ENCODE measurements around the gene FGD6.
"Not testable (repeated sequence)": the region's sequence is repeated elsewhere in the genome, so short reads cannot be mapped to it uniquely, and the experiment has no call there.

Gene FGD6

DNA sequence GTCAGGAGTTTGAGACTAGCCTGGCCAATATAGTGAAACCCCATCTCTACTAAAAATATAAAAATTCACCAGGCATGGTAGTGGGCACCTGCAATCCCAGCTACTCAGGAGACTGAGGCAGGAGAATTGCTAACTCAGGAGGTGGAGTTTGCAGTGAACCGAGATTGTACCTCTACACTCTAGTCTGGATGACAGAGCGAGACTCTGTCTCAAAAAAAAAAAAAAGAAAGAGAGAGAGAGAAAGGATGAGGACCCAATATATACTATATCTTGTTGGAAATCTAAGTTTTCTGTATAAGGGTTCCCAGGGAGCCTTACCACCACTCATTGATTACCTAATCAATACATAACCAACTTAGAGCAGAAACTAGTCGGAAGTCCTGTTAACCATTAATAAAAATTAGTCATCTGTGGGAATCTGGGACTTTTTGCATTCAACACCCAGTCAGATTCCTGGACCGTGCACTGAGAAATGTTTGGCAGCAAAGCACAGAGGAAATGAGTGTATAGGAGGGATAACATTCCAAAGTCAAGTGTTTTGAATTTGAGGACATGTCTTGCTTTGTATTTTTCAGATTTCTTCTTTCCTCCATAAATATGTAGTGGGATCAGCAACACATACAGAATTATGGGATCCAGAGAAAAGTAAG, 99.0 kb downstream of the FGD6 start:
- no peak for DNase-seq

DNA sequence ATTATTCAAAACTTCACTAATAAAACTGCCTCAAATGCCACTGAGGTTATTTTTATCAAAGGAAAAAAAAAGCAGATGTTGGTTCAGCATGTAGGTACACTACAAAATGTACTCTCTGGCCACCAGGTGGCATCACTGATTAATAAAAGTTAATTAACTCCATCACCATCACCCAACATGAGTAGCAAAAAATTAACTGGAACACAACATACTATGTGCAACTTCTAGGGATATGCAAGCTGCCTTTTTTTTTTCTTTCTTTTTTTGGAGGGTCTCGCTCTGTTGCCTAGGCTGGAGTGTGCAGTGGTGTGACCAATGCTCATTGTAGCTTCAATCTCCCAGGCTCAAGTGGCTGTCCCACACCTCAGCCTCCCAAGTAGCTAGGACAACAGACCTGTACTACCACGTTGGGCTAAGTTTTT, 100.1 kb downstream of the FGD6 start:
- peak; percentile 43 for DNase-seq

DNA sequence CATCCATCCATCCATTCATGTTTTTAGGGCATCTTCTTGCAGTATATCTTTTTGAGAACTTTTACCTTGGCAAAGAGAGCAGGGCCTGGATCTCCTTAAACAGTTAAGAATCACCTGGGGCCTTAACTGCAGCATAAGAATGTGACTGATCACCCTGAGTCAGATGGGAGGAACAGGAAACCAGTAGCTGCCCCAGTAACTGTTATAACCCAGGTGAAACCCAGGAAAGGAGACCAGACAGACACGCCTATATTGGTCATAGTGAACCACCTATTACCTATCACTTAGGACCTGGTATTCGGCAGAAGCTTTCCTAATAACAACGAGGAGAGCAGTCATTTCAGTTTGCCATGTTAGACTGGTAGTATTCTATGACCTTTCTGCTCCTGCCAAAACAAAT, 100.5 kb downstream of the FGD6 start:
- DNase-seq, result no peak

DNA sequence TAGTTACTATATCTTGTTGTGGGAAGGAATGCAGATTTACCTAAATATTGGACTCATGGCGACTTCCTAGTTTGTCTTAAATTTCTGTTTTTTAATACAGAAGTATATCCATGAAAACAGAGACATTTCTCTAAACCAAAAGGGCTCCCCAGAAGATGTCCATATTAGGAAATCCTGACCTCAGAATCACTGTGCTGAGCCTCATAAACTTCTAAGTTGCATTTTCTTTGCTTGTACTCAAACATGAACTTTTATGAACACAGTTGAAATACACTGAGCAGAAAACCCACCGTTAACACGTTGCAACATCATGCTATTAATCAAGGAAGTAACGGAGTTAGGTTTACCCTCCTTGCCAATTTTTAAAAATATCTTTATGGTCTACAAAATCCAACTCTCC, 100.9 kb downstream of the FGD6 start:
- no peak for DNase-seq

DNA sequence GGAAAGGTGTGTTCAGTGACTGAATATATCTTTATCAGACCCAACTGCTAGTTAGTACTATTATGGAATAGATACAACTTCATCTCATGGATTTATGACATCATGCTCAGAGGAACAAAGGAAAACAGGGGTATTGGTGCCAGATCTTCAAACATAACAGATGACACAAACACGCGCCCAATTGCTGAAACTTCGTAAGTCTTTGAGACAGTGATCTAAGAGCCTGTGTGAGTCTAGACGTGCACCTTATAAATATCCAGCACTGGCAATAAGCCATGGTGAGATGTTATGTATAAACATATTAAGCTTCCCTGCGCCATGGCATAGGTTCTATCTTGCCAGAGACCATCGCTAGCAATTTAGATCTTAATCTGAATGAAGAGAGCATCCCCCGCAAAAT, 101.6 kb downstream of the FGD6 start:
- DNase-seq, result no peak

DNA sequence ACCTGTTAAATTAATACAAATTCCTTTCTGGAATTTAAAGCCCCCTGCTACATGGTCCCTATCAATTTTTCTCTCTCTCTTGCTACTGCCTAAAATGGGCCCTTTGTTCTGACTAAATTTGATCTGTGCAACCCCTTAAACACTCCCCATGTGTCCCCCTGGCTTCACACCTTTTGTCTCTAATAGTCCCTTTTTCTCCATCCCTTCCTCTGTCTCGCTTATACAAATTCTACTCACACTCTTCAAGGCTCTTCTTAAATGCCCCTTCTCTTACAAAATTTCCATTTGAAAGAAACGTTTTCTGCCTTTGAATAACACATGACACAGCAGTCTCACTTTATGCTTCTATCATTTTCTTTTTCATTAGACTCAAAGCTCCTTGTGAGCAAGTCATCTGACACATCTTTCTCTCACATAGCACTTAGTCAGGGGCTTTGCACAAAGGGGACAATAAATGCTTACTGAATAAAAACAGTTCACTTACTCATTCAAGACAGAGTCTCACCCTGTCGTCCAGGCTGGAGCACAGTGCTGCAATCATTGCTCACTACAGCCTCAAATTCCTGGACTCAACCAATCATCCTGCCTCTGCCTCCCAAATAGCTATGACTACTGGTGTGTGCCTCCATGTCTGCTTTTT, 102.4 kb downstream of the FGD6 start:
- no peak for DNase-seq

DNA sequence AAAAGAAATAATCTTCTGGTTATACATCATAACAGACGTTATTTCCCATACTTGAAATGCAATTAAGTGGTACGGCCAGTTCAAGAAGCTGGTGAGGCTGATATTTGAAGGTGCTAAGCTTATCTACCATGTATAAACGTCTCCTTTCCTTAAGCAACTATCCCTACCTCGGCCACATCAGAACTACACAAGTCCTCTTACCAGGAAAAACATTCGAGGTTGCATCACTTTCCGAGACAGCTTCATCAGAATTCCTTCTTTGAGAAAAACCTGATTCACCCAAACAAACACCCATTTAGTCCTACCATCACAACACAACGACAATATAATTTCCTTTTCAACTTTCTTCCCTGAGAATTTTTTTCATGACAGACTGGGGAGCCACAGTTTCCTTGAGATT, 109.9 kb downstream of the FGD6 start:
- no peak for DNase-seq

DNA sequence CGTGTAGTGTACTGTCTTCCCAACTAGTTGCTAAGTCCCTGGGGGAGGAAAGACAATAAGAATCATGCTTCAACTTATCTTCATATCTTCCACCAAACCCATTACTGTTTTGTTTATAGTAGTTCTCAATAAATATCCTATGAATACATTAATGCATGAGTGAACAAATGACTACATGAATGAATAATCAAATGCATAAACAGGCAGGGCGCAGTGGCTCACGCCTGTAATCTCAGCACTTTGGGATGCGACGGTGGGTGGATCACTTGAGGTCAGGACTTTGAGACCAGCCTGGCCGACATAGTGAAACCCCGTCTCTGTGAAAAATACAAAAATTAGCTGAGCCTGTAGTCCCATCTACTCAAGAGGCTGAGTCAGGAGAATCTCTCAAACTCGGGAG, 111.7 kb downstream of the FGD6 start:
- no peak for DNase-seq

DNA sequence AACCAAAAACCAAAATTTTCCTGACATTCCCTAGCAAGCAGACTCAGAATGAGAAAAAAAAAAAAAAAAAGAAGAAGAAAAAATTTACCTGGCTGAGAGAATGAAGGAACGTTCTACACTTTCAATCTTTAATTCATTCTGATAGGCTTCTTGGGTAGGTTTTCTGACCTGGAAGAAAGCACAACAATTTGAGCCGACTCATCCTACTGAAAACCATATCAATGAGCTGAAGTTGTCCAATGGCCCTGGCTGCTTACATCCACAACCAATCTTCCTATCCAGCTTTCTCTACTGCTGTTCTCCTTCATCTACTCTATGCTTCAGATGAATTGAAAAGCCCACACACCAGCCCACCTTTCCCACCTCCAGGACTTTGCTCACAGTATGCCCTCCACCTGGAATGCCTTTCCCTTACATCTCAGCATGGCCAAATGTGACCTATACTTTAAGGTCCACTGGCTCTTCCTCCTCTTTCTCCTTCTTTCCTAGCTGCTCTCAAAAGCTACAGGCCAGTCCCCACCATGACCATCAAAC, 112.3 kb downstream of the FGD6 start:
- no peak for DNase-seq

DNA sequence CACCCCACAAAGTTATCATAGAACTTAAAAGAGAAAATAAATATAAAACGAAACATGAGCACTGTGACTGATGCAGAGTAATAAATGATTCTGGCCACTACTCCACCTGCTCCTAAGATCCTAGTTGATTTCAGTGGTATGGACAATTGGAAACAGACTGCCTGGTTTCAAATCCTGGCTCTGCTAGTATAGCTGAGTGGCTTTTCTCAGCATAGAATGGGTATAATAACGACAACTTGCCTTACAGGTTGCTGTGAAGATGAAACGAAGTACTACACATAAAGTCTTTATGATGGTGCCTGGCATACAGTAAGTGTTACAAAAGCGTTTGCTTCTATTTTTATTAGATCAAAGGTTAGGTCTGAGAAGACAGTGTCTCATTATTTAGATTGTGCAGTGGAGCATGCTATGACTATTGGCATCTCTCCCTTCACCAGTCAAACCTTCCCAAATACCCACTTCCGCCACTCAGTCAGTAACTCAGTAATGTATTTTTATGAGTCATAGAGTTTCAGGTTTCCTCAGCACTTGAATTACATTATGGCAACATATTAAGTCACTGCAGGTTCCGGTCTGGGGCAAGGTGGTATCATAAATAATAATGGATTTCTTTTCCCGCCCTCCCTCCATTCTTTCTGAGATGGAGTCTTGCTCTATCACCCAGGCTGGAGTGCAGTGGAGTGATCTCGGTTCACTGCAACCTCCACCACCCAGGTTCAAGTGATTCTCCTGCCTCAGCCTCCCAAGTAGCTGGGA, 114.2 kb downstream of the FGD6 start:
- no peak for DNase-seq

DNA sequence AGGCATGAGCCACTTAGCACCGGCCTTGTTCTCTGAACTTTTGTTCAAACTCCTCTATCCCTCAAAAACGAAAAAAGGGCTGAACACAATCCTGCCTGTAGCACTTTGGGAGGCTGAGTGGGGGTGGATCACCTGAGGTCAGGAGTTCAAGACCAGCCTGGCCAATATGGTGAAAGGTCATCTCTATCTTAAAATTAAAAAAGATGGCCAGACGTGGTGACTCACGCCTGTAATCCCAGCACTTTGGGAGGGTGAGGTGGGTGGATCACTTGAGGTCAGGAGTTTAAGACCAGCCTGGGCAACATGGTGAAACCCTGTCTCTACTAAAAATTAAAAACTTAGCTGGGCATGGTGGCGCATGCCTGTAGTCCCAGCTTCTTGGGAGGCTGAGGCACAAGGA, 115.3 kb downstream of the FGD6 start:
- not testable (repeated sequence) for DNase-seq

DNA sequence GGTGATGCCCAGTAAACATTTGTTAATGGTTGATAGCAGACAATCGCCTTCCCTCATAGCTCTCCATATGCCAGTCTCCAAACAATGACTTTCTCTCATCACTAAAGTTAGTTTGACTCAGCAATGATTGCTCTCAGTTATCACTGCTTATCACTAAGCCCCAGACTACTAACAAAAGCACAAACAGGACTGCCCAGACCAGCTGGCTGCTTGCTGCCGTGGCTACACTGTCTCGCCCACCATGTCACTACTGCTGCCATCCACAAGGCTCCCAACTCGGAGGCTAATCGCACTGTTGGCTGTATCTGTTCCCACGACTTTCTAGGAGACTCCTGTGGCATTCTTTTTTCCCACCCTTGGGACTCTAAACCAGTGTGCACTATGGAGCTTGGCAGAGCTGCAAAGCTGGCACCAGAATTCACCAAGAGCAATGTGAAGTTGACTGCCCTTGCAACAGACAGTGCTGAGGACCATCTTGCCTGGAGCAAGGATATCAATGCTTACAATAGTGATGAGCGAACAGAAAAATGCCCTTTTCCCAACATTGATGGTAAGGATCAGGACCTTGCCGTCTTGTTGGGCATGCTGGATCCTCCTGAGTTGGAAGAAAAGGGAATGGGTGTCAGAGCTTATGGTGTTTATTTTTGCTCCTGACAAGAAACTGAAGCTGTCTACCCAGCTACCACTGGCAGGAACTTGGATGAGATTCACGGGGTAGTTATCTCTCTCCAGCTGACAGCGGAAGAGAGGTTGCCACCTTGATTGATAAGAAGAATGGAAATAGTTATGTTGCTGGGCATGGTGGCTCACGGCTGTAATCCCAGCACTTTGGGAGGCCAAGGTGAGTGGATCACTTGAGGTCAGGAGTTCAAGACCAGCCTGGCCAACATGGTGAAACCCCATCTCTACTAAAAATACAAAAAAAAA, 116.7 kb downstream of the FGD6 start:
- DNase-seq, result no peak

DNA sequence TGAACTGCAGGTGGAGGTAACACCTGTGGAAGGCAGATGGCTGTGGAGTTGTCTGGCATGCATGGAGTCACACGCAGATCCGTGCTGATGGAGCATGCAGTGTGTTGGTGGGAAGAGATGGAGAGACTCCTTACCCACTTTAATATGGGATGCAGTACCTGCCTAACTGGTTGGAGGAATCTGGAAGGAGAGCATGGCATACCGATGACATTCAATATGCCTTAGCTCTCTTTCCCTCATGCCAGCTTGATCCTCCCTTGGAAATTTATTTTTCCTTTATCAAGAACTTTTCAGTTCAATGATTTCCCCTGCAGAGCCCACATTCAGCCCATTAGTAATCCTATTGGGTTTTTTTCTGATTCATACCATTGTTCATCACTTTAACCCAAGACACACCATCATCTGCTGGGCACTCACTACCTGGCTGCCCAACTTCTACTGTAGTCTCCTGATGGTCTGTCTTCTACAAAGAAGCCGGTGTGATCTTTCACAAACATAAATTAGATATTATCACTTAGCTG, 117.9 kb downstream of the FGD6 start:
- no peak for DNase-seq

DNA sequence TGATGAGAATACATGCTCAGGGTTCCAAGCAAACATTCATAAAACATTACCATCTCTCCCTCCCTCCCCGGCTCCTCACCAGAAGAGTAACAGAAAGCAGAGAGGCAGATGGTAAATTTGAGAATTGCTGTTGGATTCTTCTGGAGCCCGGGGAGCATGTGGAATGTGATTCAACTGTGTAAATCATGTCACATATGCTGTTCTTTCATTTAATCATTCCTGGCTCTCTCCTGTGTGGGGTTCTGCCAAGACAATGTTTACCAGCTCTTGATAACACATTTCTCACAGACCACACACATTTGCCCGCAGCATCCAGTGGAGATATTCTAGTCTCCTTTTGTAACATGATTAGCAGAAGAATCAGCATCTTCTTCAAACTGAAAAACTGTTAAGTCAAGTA, 120.4 kb downstream of the FGD6 start:
- DNase-seq, result no peak

DNA sequence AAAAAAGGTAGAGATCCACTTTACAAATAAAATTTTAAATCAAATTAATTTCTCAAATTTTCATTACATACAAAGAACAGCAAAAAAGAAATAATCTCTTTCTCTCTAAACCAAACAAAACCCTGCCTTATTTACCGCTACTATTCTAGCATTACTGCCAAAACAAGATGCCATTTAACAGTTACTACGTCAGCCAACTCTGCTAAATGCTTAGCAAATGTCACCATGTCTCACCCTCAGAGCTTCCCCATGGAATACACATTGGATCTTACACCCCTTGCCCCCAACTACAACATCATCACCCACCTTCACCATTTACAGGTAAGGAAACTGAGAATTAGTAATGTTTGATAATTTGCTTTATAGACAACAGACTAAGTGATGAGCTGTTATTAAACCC, 120.9 kb downstream of the FGD6 start:
- no peak for DNase-seq

DNA sequence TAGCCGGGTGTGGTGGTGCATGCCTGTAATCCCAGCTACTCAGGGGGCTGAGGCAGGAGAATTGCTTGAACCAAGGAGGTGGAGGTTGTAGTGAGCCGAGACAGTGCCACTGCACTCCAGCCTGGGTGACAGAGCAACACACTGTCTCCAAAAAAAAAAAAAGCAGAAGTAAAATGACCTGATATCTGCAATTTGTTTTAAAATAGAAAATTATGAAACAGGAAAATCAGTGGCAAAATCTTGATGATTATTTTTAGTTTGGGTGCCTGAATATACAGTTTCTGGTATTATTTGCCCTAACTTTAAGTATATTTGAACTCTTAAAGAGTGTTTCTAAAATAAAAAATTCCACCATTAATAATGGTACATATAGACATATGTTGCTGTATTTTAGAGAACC, 121.4 kb downstream of the FGD6 start:
- not testable (repeated sequence) for DNase-seq

DNA sequence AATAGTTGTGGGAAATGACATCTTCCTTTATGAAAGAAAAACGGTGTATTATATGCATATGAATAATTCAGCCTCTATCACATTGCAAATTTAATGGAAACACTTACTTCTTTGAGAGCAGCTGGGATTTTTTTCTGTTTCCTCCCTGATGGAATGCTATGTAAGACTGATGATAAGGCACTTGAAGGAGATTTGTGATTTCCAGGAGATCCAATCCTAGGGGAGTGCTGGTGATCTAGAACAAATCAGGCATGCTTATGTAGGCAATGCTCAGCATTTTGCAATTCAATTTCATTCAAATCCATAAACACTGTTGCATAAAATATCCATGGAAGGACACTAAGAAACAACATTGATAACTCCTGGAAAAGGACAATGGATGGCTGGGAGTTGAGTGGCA, 127.8 kb downstream of the FGD6 start:
- no peak for DNase-seq

DNA sequence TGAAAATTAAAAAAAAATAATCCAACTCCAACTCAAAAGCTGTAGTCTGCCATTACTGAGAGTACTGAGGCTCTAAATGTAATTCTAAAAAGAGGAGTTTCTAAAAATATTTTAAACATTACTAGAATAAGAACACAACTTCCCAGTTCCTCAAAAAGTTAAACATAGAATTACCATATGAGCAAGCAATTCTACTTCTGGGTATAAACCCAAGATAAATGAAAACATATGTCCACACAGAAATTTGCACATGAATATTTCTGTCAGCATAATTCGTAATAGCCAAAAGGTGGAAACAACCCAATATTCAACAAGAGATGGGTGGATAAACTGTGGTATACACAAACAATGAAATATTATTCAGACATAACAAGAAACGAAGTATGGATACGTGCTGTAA, 128.9 kb downstream of the FGD6 start:
- no peak for DNase-seq

DNA sequence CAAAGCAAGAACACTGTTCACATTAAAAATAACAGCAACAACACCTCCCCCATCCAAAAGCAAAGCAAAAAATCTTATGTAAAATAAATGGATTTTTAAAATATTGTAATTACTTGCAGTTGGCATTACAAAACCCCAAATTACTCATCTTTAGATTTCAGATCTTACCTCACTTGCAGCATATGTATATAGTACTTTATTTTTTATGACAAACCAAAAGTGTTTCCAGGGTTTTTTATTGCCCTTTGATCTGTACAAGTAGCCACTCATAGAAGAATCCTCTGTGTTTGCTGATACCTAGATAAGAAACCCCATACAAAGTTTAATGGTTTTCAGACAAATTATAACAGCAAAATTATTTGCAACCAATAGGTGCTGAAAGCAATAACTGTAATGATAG, 131.7 kb downstream of the FGD6 start:
- DNase-seq, result no peak

DNA sequence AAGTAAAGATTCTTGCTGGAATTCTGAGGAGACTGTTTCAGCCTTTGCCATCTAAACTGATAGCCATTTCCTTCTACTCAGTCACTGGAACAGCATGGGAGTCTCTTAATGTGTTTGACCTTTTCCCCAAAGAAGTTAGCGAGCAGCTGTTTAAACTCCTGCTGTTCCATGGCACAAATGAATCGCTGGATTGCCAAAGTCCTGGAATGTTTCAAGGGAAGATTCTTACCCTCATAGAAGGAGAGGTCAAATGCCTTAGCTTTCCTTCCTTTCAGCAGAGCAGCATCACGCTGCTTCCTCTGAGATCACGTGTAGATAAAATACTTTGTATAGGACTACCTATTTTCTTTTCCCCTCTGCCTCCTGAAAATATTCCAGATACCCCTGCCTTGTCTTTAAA, 133.3 kb downstream of the FGD6 start:
- DNase-seq, result no peak

DNA sequence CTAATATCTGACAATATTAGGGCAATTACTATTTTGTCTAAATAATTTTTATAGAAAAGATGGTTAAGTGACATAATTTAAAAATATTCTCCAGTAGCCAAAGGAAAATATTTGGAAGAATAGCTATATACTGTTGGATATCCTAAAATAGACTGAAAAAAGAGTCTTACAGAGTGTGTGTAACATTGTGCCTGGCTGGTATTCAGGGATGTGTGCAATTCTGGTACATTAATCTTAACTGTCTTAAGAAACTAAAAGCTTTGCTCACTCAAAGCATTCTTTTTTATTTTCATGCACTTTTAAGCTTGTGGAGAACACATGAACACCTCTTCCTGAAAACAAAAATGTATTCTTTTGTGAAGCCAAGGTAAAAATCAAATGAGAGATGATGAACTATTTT, 133.8 kb downstream of the FGD6 start:
- no peak for DNase-seq

DNA sequence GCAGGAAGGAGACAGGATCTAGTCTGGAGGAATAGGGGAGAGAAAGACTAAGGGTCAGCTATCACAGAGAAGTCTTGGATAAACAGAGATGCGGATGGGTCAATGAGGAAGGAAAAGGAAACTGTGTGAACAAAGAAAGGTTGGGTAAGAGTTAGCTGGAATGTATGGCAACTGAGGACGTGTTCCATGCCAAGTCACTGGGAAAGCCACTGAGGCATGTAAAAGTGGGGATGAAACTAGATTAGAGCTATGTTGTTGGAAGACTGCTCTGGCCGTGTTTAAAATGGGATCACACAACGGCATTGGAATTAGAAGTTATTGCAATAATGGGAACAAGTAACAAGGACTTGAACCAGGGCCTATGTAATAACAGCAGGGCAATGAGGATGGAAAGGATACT, 139.9 kb downstream of the FGD6 start:
- no peak for DNase-seq

DNA sequence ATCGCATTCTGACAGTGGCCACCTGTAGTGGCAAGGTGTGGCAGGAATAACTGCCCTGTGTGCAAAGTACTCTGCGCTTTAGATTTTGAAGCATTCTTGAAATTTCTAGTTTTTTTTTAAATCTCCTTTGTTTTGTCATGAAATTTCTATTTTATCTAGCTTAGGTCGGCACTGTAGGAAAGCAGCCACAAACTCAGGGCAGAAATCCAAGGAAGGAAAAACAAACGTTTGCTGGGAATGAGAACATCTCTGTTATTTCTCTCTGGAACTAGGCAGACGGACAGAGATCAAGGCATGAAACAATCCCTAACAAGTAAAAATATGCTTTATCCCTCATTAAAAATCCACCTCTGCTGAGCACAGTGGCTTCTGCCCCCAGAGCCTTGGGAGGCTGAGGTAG, 142.5 kb downstream of the FGD6 start:
- no peak for DNase-seq
